Suprapubic skin (tissue), 4 donors: ENCODE data around the gene GABRB1.

ENCODE experiments used
- EP300 ChIP-seq: sonication (generic); formaldehyde crosslinking; IDR thresholded peaks from one replicate; pipeline ENCODE4 v1.6.1; 2017; ENCODE audit warnings: antibody characterized with exemption
- POLR2A ChIP-seq, 2 donors: fragments of 450-650 bp; IDR thresholded peaks; one replicate each; pipeline ENCODE4 v1.6.1; 2017; ENCODE audit warnings: antibody characterized with exemption in 2 of 2, mild to moderate bottlenecking in 2 of 2, moderate library complexity in 2 of 2
- POLR2AphosphoS5 ChIP-seq, 3 donors: sonication (generic); formaldehyde crosslinking; IDR thresholded peaks; one replicate each; pipeline ENCODE4 v1.6.1; 2017; ENCODE audit warnings: antibody characterized with exemption in 3 of 3
- TF ChIP-seq, protein P1 (sequence below), 2 donors: fragments of 200-600 bp in 1 of 2; fragments of 450-650 bp in 1 of 2; sonication (generic) in 1 of 2; IDR thresholded peaks; one replicate each; pipeline ENCODE4 v1.5.1; 2016 to 2019; ENCODE audit warnings: antibody characterized with exemption in 2 of 2, mild to moderate bottlenecking in 1 of 2, moderate library complexity in 1 of 2

DNA sequence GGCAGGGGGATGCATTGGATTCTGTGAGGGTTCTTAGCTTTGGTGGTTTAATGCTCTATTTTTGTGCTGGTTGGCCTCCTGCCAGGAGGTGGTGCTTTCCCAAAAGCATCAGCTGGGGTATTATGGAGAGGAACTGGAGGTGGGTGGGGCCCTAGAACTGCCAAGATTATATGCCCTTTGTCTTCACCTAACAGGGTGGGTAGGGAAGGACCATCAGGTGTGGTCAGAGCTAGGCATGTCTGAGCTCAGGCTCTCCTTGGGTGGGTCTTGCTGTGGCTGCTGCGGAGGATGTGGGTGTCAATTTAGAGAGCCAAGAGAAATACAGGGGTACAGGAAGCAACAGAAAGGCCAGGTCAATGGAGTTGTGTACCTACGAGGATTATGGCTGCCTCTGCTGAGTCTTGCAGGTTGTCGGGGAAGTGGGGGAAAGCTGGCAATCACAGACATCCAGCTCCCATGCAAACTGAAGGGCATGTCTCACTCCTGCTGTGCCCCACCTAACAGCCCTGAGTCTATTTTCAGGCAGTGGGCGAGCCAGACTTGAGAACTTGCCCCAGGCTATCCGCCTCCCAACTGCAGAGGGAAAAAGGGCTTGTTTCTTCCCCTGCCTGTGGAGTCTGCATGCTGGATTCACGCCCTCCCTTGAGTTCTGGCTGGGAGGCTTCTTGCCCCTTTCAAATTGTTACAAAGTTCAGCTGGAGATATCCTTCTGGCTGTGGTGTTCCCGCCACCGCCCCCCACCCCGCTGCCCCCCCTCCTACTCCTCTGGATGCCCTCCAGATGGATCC, 220.2 kb downstream of the GABRB1 start:
- no peak for TF ChIP-seq POLR2AphosphoS5 (IDR thresholded peaks at IDR 0.05)
- TF ChIP-seq, protein P1, sequence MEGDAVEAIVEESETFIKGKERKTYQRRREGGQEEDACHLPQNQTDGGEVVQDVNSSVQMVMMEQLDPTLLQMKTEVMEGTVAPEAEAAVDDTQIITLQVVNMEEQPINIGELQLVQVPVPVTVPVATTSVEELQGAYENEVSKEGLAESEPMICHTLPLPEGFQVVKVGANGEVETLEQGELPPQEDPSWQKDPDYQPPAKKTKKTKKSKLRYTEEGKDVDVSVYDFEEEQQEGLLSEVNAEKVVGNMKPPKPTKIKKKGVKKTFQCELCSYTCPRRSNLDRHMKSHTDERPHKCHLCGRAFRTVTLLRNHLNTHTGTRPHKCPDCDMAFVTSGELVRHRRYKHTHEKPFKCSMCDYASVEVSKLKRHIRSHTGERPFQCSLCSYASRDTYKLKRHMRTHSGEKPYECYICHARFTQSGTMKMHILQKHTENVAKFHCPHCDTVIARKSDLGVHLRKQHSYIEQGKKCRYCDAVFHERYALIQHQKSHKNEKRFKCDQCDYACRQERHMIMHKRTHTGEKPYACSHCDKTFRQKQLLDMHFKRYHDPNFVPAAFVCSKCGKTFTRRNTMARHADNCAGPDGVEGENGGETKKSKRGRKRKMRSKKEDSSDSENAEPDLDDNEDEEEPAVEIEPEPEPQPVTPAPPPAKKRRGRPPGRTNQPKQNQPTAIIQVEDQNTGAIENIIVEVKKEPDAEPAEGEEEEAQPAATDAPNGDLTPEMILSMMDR (IDR thresholded peaks at IDR 0.05) = no peak
- no peak for TF ChIP-seq POLR2A (IDR thresholded peaks at IDR 0.05)
- TF ChIP-seq EP300 = no peak
